MCF 10A (cell line): ENCODE measurements around the gene ZNF512. TPM values are rescaled to one million over a fixed set of nuclear protein-coding genes. Genes with fewer than 3 reads are reported as not detected.

Experiments
- BruUV-seq: library from RNA; stranded (reverse); fragments of 400-500 nt; replicated peaks from 2 replicates; lab custom pipeline; 2021; lab: Mats Ljungman, UMichigan
- CTCF ChIA-PET: fragments of 300-600 bp; sonication (Branson Sonifier 250); formaldehyde crosslinking; extraction: SDS; loops from one replicate; lab custom pipeline; 2021; ENCODE audit warnings: antibody characterized with exemption, inconsistent platforms; lab: Yijun Ruan, JAX
- POLR2A ChIA-PET: fragments of 300-600, 350-650 bp; sonication (Branson Sonifier 250); formaldehyde crosslinking; extraction: SDS; loops from one replicate; lab custom pipeline; 2020; ENCODE audit warnings: antibody characterized with exemption, inconsistent platforms; lab: Yijun Ruan, JAX
- DNase-seq: peaks from one replicate; pipeline ENCODE4 v3.0.0-alpha.2; 2018; ENCODE audit not compliant: unreplicated experiment
- H3K27ac Mint-ChIP-seq: one replicate; pipeline ENCODE4 v1.8.0; 2022; ENCODE audit warnings: mild to moderate bottlenecking, low read depth, mixed read lengths; ENCODE audit not compliant: unreplicated experiment
- H3K27me3 Mint-ChIP-seq: one replicate; pipeline ENCODE4 v1.8.0; 2022; ENCODE audit warnings: mixed read lengths; ENCODE audit not compliant: insufficient read depth, unreplicated experiment
- H3K36me3 Mint-ChIP-seq: one replicate; pipeline ENCODE4 v1.8.0; 2022; ENCODE audit warnings: mild to moderate bottlenecking, moderate library complexity, mixed read lengths; ENCODE audit not compliant: insufficient read depth, unreplicated experiment
- H3K4me1 Mint-ChIP-seq: one replicate; pipeline ENCODE4 v1.8.0; 2022; ENCODE audit warnings: mixed read lengths; ENCODE audit not compliant: insufficient read depth, unreplicated experiment
- H3K4me3 Mint-ChIP-seq: one replicate; pipeline ENCODE4 v1.8.0; 2022; ENCODE audit warnings: mild to moderate bottlenecking, moderate library complexity, mixed read lengths; ENCODE audit not compliant: unreplicated experiment
- H3K9me3 Mint-ChIP-seq: one replicate; pipeline ENCODE4 v1.8.0; 2022; ENCODE audit warnings: mixed read lengths; ENCODE audit not compliant: unreplicated experiment
- CTCF ChIP-seq: fragments of 200-600 bp; IDR thresholded peaks from one replicate; pipeline ENCODE4 v1.8.0; 2022; ENCODE audit warnings: antibody characterized with exemption, mild to moderate bottlenecking; ENCODE audit not compliant: unreplicated experiment
- intact Hi-C: fragments of 100-400 bp; cut with micrococcal nuclease; formaldehyde crosslinking; loops from 2 replicates; pipeline ENCODE4 v1.14.1; 2022
- total RNA-seq: library from RNA; stranded (reverse); gene quantifications from 2 replicates; pipeline ENCODE4 v1.2.3, GENCODE V29; 2022

The ZNF512 gene
- total RNA-seq, 1 experiment from 2014 or later = 19.9 TPM

GRCh38 chr2:27606611-27607010 lies 23.8 kb downstream of the ZNF512 start:
- H3K36me3 Mint-ChIP-seq = peaks cover 79% of the 10 kb centered on the region
- no peaks in the 10 kb centered on the region for H3K9me3 Mint-ChIP-seq
- ChIA-PET CTCF (no interaction called here), POLR2A (no interaction called here)
- no peaks in the 10 kb centered on the region for H3K27me3 Mint-ChIP-seq
- DNase-seq = no peak
- intact Hi-C loops = no loop called here
- H3K27ac Mint-ChIP-seq = no peak overlapping the region
- TF ChIP-seq CTCF = no peak
- no TSS peak for BruUV-seq
- H3K4me1 Mint-ChIP-seq = no peaks in the 10 kb centered on the region
- H3K4me3 Mint-ChIP-seq = no peak overlapping the region

- no TSS peak for BruUV-seq
- TF ChIP-seq CTCF = no peak
- H3K27ac Mint-ChIP-seq = no peak overlapping the region
- H3K36me3 Mint-ChIP-seq = peaks cover 58% of the 10 kb centered on the region
- intact Hi-C loops = no loop called here
- ChIA-PET POLR2A (interaction anchor here (0.6 to 1.6 kb wide), 4 partner anchors 9 to 168 kb away, joined by 3 to 5 read pairs (median 4); partner anchors contain the start of genes CCDC121 and GPN1), CTCF (interaction anchor here (0.6 to 1.3 kb wide), 4 partner anchors 9 to 97 kb away, joined by 3 read pairs; no protein-coding TSS in a partner anchor)
- no peaks in the 10 kb centered on the region for H3K27me3 Mint-ChIP-seq
- H3K4me3 Mint-ChIP-seq = no peak overlapping the region
- no peak for DNase-seq
- H3K4me1 Mint-ChIP-seq = no peaks in the 10 kb centered on the region
- no peaks in the 10 kb centered on the region for H3K9me3 Mint-ChIP-seq
Measured at GRCh38 chr2:27613985-27614384, 31.1 kb downstream of the ZNF512 start.

GRCh38 chr2:27615316-27615715 lies 32.5 kb downstream of the ZNF512 start:
- Mint-ChIP-seq H3K36me3 (peaks cover 54% of the 10 kb centered on the region), H3K9me3 (no peaks in the 10 kb centered on the region), H3K27me3 (no peaks in the 10 kb centered on the region), H3K27ac (no peak overlapping the region), H3K4me1 (no peaks in the 10 kb centered on the region), H3K4me3 (no peak overlapping the region)
- BruUV-seq = no TSS peak
- ChIA-PET POLR2A (interaction anchor here (0.7 to 2.0 kb wide), 2 partner anchors 13 to 128 kb away, joined by 3 to 9 read pairs; no protein-coding TSS in a partner anchor), CTCF (interaction anchor here (0.5 to 0.6 kb wide), 3 partner anchors 11 to 1564 kb away, joined by 3 read pairs; no protein-coding TSS in a partner anchor)
- intact Hi-C loops = no loop called here
- no peak for DNase-seq
- no peak for TF ChIP-seq CTCF

GRCh38 chr2:27621524-27621923 lies 38.7 kb downstream of the ZNF512 start:
- no peaks in the 10 kb centered on the region for H3K9me3 Mint-ChIP-seq
- H3K27me3 Mint-ChIP-seq = no peaks in the 10 kb centered on the region
- peaks cover 19% of the 10 kb centered on the region for H3K4me1 Mint-ChIP-seq
- CTCF ChIA-PET = interaction anchor here (0.6 to 2.3 kb wide), 2 partner anchors 62 to 129 kb away, joined by 3 to 10 read pairs; no protein-coding TSS in a partner anchor
- H3K27ac Mint-ChIP-seq = no peak overlapping the region
- peaks cover 64% of the 10 kb centered on the region for H3K36me3 Mint-ChIP-seq
- no TSS peak for BruUV-seq
- no peak for TF ChIP-seq CTCF
- no peak for DNase-seq
- intact Hi-C loops = loop anchor here (10.0 kb wide), 1 partner anchor 217 kb away; the partner anchor contains the start of gene PPM1G
- H3K4me3 Mint-ChIP-seq = no peak overlapping the region
- POLR2A ChIA-PET = interaction anchor here (1.0 to 1.7 kb wide), 4 partner anchors 11 to 212 kb away, joined by 3 to 6 read pairs (median 4); partner anchors contain the start of genes NRBP1 and PPM1G
